Esophagus muscularis mucosa (tissue), 4 donors: Measurements from ENCODE around the gene GINS2. TPM values are rescaled to one million over a fixed set of nuclear protein-coding genes. Genes with fewer than 3 reads are reported as not detected.

Experiments
- DNase-seq: peaks from one replicate; pipeline ENCODE4 v3.0.0-alpha.2; 2017; ENCODE audit errors: extremely low spot score
- H3K27ac ChIP-seq, 4 donors: fragments of 200-600 bp; sonication (generic); replicated peaks in 1 of 4; 1 replicate in 3 of 4; 2 replicates in 1 of 4; pipeline ENCODE4 v1.5.1; 2016 to 2019; ENCODE audit warnings: mild to moderate bottlenecking in 1 of 4
- H3K27me3 ChIP-seq, 4 donors: fragments of 200-600 bp; sonication (generic); one replicate each; pipeline versions ENCODE4 v1.5.1 to v1.6.0; 2016 to 2019
- H3K36me3 ChIP-seq, 4 donors: fragments of 200-600 bp; sonication (generic); one replicate each; pipeline ENCODE4 v1.5.1; 2016 to 2019
- H3K4me1 ChIP-seq, 4 donors: fragments of 200-600 bp; sonication (generic); one replicate each; pipeline ENCODE4 v1.5.1; 2016 to 2019
- H3K4me3 ChIP-seq, 4 donors: fragments of 200-600 bp; sonication (generic); 1 replicate in 2 of 4; 2 replicates in 2 of 4; pipeline ENCODE4 v1.5.1; 2016 to 2019; ENCODE audit warnings: mild to moderate bottlenecking in 4 of 4, moderate library complexity in 1 of 4
- H3K9me3 ChIP-seq, 4 donors: fragments of 200-600 bp; sonication (generic); 1 replicate in 3 of 4; 2 replicates in 1 of 4; pipeline ENCODE4 v1.5.1; 2016 to 2019
- CTCF ChIP-seq, 3 experiments: fragments of 200-600 bp in 2 of 3; fragments of 450-650 bp in 1 of 3; sonication (generic) in 2 of 3; IDR thresholded peaks; one replicate each; pipeline ENCODE4 v1.5.1; 2017 to 2019; ENCODE audit warnings: antibody characterized with exemption in 3 of 3, mild to moderate bottlenecking in 2 of 3, moderate library complexity in 1 of 3
- EP300 ChIP-seq: sonication (generic); formaldehyde crosslinking; IDR thresholded peaks from one replicate; pipeline ENCODE4 v1.6.1; 2017; ENCODE audit warnings: antibody characterized with exemption
- POLR2A ChIP-seq: fragments of 450-650 bp; IDR thresholded peaks from one replicate; pipeline ENCODE4 v1.6.1; 2017; ENCODE audit warnings: antibody characterized with exemption, moderate library complexity, mild to moderate bottlenecking, low read depth
- POLR2AphosphoS5 ChIP-seq, 2 donors: sonication (generic); formaldehyde crosslinking; IDR thresholded peaks; one replicate each; pipeline ENCODE4 v1.6.1; 2017; ENCODE audit warnings: antibody characterized with exemption in 2 of 2
- WGBS: methylation state at CpG from one replicate; pipeline ENCODE4 v1.1.5; 2018; 5-methylcytosine and 5-hydroxymethylcytosine counted together
- intact Hi-C: fragments of 100-400 bp; cut with DNase I; formaldehyde crosslinking; loops from one replicate; pipeline ENCODE4 v1.15.1; 2023
- total RNA-seq, 4 donors: library from RNA; depleted of rRNA; stranded (reverse); fragments of >200 nt; gene quantifications; one replicate each; pipeline versions ENCODE4 v1.1.0 to v1.2.1, GENCODE V29; 2016

GINS2 gene
- total RNA-seq, 4 donors from 2014 or later = 0.17 to 0.84 TPM; not detected in 2

GRCh38 chr16:85637061-85637807 is 51.5 kb downstream of the GINS2 start:
- WGBS = 91% methylated on average over 22 of the region's 36 CpGs
- peaks cover 9 to 26% (median 18%) of the 10 kb centered on the region in 4 donors for H3K4me1 ChIP-seq
- no peak overlapping the region for H3K27ac ChIP-seq

DNA sequence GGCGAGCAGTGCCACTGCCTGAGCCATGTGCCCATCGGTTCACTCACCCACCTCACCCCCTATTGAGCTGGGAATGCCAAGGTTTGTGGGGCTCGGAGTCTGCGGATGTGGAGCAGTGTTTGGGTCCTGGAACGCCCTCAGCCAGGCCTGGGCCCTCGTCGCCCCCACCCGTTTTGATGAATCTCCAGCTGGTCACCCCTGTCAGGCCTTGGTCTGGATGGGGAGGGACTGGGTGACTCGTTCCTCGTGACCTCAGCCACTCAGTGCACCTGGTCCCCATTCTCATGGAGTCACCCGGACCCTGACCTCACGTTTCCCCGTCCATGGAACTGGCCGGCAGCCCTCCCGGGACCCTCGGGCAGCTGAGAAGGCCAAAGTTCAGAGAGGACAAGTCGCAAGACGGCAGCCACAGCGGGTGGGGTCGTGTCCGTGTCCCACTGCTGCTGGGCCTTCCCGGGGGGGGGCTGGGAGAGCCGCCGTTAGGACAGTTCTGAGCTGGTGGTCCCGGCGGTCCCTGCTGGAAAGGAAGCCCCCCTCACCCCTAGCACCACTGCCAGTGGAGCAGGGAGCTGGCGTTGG is 52.4 kb downstream of the GINS2 start:
- no peak for DNase-seq
- 93% methylated on average over 9 of the region's 27 CpGs for WGBS
- H3K4me3 ChIP-seq = no peak overlapping the region
- peaks cover 0 to 32% (median 19%) of the 10 kb centered on the region in 4 donors for H3K36me3 ChIP-seq
- intact Hi-C loops = no loop called here
- H3K9me3 ChIP-seq = no peaks in the 10 kb centered on the region
- peaks cover 4 to 23% (median 17%) of the 10 kb centered on the region in 4 donors for H3K4me1 ChIP-seq
- H3K27ac ChIP-seq = no peak overlapping the region
- TF ChIP-seq POLR2A = no peak
- no peak for TF ChIP-seq EP300
- no peak for TF ChIP-seq POLR2AphosphoS5 (IDR thresholded peaks at IDR 0.05)
- no peak for TF ChIP-seq CTCF (IDR thresholded peaks at IDR 0.05)
- no peaks in the 10 kb centered on the region for H3K27me3 ChIP-seq

More at GRCh38 chr16:85637061-85637807, 51.5 kb downstream of the GINS2 start:
- no peaks in the 10 kb centered on the region for H3K27me3 ChIP-seq
- TF ChIP-seq POLR2A (no peak), POLR2AphosphoS5 (IDR thresholded peaks at IDR 0.05) (no peak), EP300 (no peak), CTCF (IDR thresholded peaks at IDR 0.05) (no peak)
- H3K4me3 ChIP-seq = no peak overlapping the region
- peaks cover 0 to 32% (median 19%) of the 10 kb centered on the region in 4 donors for H3K36me3 ChIP-seq
- DNase-seq = no peak
- intact Hi-C loops = no loop called here
- no peaks in the 10 kb centered on the region for H3K9me3 ChIP-seq

- WGBS = 88% methylated on average over 11 of the region's 26 CpGs
- peaks cover 0 to 32% (median 18%) of the 10 kb centered on the region in 4 donors for H3K36me3 ChIP-seq
- H3K4me1 ChIP-seq = peaks cover 0 to 23% (median 16%) of the 10 kb centered on the region in 4 donors
- TF ChIP-seq POLR2AphosphoS5 (IDR thresholded peaks at IDR 0.05) = no peak
- TF ChIP-seq POLR2A = no peak
- TF ChIP-seq CTCF (IDR thresholded peaks at IDR 0.05) = no peak
- no peak for TF ChIP-seq EP300
- H3K27ac ChIP-seq = no peak overlapping the region
- H3K4me3 ChIP-seq = no peak overlapping the region
- DNase-seq = no peak
- intact Hi-C loops = no loop called here
- no peaks in the 10 kb centered on the region for H3K9me3 ChIP-seq
- H3K27me3 ChIP-seq = no peaks in the 10 kb centered on the region
Measured at GRCh38 chr16:85635545-85636140, 53.1 kb downstream of the GINS2 start.

DNA sequence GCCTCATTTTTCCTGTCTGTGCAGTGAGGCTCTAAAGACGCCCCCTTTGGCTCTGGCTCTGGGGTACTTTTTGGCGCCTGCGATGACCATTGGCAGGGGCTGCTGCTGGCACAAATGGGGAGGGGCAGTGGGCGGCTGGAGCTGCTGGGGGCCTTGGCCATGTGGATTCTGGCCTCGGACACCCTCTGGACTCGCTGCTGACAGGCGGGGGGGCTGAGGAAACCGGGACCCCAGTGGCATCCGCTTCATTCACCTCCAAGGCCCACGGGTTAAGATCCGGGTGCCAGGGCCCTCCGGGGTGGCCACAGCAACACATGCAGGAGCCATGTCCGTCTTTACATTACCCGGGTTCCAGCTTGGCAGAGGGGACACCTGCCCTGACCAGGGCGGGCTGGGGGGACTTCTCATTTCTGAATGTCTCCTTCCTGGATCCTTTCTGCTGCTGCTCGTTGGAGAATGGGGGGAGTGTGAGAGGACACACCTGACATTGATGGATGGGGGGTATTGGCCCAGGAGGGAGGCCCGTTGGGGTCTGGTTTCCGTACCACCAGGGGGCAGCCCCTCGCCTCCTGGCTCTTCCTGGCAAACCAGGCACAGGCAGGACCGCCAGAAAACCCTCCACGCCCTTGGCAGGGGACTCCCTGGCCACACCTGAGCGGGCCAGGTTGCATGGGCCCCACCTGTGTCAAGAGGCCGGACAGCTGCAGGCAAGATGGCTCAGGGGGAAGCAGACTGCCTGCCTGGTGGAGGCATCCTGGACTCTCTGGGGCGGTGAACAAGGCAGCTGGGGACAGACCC is 53.8 kb downstream of the GINS2 start:
- peaks cover 0 to 26% (median 17%) of the 10 kb centered on the region in 4 donors for H3K36me3 ChIP-seq
- no peak overlapping the region for H3K4me3 ChIP-seq
- intact Hi-C loops = no loop called here
- no peak for DNase-seq
- WGBS = 85% methylated on average over 8 of the region's 24 CpGs
- peaks cover 0 to 2% (median under 1%) of the 10 kb centered on the region in 4 donors for H3K9me3 ChIP-seq
- TF ChIP-seq CTCF (IDR thresholded peaks at IDR 0.05) (no peak), EP300 (no peak), POLR2AphosphoS5 (IDR thresholded peaks at IDR 0.05) (no peak), POLR2A (no peak)
- no peaks in the 10 kb centered on the region for H3K27me3 ChIP-seq
- peaks cover 0 to 20% (median 14%) of the 10 kb centered on the region in 4 donors for H3K4me1 ChIP-seq
- no peak overlapping the region for H3K27ac ChIP-seq
